NCI-H187 (cell line): ENCODE data around the gene USP17L18.
"Not testable (repeated sequence)": the region's sequence is repeated elsewhere in the genome, so short reads cannot be mapped to it uniquely, and the experiment has no call there.

Experiments
- DNase-seq, 2 experiments: peaks; one replicate each; lab custom pipeline; 2025; lab: John Stamatoyannopoulos, UW

Gene USP17L18, protein sequence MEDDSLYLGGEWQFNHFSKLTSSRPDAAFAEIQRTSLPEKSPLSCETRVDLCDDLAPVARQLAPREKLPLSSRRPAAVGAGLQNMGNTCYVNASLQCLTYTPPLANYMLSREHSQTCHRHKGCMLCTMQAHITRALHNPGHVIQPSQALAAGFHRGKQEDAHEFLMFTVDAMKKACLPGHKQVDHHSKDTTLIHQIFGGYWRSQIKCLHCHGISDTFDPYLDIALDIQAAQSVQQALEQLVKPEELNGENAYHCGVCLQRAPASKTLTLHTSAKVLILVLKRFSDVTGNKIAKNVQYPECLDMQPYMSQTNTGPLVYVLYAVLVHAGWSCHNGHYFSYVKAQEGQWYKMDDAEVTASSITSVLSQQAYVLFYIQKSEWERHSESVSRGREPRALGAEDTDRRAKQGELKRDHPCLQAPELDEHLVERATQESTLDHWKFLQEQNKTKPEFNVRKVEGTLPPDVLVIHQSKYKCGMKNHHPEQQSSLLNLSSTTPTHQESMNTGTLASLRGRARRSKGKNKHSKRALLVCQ

DNA sequence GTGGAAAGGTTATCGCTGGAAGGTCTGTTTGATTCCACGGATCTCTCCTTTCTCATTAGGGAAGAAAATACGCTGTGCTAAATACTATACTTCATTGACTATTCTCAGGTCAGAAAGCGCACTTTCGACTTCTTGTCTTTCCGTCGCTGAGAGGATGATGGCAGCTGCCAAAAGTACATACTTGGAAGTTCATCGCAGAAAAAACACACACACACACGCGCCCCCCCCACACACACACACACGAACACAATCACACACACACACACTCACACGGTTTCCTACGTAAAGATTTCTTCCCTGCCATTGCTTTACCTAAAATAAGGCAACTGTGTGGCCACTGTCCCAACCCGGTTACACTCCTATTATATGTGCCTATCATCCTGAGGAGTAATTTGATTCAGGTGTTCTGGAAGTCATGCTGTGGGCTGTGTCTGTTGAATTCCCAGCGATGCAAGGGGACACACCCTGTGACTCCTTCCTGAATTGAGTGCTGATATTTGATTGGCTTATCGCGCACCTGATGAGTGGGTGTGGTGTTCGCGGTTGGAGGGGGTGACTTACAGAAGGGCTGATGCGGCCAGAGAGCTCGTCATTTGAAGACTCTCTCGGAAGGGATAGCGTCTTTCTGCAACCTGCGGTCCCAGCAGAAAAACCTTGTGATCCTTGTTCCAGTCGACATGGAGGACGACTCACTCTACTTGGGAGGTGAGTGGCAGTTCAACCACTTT is at the start of gene USP17L18:
USP17L18 (plus strand) TSS at position 678 of the 728 bp plus-strand sequence; CDS start at position 678, 0 bp downstream.
- DNase-seq, result not testable (repeated sequence)

DNA sequence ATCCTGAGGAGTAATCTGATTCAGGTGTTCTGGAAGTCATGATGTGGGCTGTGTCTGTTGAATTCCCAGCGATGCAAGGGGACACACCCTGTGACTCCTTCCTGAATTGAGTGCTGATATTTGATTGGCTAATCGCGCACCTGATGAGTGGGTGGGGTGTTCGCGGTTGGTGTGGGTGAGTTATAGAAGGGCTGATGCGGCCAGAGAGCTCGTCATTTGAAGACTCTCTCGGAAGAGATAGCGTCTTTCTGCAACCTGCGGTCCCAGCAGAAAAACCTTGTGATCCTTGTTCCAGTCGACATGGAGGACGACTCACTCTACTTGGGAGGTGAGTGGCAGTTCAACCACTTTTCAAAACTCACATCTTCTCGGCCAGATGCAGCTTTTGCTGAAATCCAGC is 38.1 kb upstream of the USP17L18 start, which contains the start of gene USP17L10:
USP17L10 (plus strand) TSS at position 301 of the 400 bp plus-strand sequence; CDS start at position 301, 0 bp downstream.
- not testable (repeated sequence) for DNase-seq

DNA sequence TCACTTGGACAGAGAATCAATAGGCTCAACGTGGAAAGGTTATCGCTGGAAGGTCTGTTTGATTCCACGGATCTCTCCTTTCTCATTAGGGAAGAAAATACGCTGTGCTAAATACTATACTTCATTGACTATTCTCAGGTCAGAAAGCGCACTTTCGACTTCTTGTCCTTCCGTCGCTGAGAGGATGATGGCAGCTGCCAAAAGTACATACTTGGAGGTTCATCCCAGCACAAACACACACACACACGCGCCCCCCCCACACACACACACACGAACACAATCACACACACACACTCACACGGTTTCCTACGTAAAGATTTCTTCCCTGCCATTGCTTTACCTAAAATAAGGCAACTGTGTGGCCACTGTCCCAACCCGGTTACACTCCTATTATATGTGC is 33.7 kb upstream of the USP17L18 start:
- DNase-seq, result not testable (repeated sequence)

DNA sequence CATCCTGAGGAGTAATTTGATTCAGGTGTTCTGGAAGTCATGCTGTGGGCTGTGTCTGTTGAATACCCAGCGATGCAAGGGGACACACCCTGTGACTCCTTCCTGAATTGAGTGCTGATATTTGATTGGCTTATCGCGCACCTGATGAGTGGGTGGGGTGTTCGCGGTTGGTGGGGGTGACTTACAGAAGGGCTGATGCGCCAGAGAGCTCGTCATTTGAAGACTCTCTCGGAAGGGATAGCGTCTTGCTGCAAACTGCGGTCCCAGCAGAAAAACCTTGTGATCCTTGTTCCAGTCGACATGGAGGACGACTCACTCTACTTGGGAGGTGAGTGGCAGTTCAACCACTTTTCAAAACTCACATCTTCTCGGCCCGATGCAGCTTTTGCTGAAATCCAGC is 33.3 kb upstream of the USP17L18 start, which contains the start of gene USP17L11:
USP17L11 (plus strand) TSS at position 301 of the 400 bp plus-strand sequence; CDS start at position 301, 0 bp downstream.
- not testable (repeated sequence) for DNase-seq

DNA sequence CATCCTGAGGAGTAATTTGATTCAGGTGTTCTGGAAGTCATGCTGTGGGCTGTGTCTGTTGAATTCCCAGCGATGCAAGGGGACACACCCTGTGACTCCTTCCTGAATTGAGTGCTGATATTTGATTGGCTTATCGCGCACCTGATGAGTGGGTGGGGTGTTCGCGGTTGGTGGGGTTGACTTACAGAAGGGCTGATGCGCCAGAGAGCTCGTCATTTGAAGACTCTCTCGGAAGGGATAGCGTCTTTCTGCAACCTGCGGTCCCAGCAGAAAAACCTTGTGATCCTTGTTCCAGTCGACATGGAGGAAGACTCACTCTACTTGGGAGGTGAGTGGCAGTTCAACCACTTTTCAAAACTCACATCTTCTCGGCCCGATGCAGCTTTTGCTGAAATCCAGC is 28.6 kb upstream of the USP17L18 start, which contains the start of gene USP17L12:
USP17L12 (plus strand) TSS at position 301 of the 400 bp plus-strand sequence; CDS start at position 301, 0 bp downstream.
- DNase-seq, result not testable (repeated sequence)

DNA sequence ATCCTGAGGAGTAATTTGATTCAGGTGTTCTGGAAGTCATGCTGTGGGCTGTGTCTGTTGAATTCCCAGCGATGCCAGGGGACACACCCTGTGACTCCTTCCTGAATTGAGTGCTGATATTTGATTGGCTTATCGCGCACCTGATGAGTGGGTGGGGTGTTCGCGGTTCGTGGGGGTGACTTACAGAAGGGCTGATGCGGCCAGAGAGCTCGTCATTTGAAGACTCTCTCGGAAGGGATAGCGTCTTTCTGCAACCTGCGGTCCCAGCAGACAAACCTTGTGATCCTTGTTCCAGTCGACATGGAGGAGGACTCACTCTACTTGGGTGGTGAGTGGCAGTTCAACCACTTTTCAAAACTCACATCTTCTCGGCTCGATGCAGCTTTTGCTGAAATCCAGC is 23.8 kb upstream of the USP17L18 start, which contains the start of gene USP17L13:
USP17L13 (plus strand) TSS at position 301 of the 400 bp plus-strand sequence; CDS start at position 301, 0 bp downstream.
- not testable (repeated sequence) for DNase-seq

DNA sequence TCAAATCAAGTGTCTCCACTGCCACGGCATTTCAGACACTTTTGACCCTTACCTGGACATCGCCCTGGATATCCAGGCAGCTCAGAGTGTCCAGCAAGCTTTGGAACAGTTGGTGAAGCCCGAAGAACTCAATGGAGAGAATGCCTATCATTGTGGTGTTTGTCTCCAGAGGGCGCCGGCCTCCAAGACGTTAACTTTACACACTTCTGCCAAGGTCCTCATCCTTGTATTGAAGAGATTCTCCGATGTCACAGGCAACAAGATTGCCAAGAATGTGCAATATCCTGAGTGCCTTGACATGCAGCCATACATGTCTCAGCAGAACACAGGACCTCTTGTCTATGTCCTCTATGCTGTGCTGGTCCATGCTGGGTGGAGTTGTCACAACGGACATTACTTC is 18.2 kb upstream of the USP17L18 start:
- DNase-seq, result not testable (repeated sequence)

DNA sequence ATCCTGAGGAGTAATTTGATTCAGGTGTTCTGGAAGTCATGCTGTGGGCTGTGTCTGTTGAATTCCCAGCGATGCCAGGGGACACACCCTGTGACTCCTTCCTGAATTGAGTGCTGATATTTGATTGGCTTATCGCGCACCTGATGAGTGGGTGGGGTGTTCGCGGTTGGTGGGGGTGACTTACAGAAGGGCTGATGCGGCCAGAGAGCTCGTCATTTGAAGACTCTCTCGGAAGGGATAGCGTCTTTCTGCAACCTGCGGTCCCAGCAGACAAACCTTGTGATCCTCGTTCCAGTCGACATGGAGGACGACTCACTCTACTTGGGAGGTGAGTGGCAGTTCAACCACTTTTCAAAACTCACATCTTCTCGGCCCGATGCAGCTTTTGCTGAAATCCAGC is 14.3 kb upstream of the USP17L18 start, which contains the start of gene USP17L15:
USP17L15 (plus strand) TSS at position 301 of the 400 bp plus-strand sequence; CDS start at position 301, 0 bp downstream.
- not testable (repeated sequence) for DNase-seq

DNA sequence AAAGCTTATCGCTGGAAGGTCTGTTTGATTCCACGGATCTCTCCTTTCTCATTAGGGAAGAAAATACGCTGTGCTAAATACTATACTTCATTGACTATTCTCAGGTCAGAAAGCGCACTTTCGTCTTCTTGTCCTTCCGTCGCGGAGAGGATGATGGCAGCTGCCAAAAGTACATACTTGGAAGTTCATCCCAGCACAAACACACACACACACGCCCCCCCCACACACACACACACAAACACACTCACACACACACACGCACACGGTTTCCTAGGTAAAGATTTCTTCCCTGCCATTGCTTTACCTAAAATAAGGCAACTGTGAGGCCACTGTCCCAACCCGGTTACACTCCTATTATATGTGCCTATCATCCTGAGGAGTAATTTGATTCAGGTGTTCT is 10.0 kb upstream of the USP17L18 start:
- not testable (repeated sequence) for DNase-seq

DNA sequence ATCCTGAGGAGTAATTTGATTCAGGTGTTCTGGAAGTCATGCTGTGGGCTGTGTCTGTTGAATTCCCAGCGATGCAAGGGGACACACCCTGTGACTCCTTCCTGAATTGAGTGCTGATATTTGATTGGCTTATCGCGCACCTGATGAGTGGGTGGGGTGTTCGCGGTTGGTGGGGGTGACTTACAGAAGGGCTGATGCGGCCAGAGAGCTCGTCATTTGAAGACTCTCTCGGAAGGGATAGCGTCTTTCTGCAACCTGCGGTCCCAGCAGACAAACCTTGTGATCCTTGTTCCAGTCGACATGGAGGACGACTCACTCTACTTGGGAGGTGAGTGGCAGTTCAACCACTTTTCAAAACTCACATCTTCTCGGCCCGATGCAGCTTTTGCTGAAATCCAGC is 4.9 kb upstream of the USP17L18 start, which contains the start of gene USP17L17:
USP17L17 (plus strand) TSS at position 301 of the 400 bp plus-strand sequence; CDS start at position 301, 0 bp downstream.
- DNase-seq, result not testable (repeated sequence)

DNA sequence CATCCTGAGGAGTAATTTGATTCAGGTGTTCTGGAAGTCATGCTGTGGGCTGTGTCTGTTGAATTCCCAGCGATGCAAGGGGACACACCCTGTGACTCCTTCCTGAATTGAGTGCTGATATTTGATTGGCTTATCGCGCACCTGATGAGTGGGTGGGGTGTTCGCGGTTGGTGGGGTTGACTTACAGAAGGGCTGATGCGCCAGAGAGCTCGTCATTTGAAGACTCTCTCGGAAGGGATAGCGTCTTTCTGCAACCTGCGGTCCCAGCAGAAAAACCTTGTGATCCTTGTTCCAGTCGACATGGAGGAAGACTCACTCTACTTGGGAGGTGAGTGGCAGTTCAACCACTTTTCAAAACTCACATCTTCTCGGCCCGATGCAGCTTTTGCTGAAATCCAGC is 4.6 kb downstream of the USP17L18 start, which contains the start of gene USP17L19:
USP17L19 (plus strand) TSS at position 301 of the 400 bp plus-strand sequence; CDS start at position 301, 0 bp downstream.
- not testable (repeated sequence) for DNase-seq

DNA sequence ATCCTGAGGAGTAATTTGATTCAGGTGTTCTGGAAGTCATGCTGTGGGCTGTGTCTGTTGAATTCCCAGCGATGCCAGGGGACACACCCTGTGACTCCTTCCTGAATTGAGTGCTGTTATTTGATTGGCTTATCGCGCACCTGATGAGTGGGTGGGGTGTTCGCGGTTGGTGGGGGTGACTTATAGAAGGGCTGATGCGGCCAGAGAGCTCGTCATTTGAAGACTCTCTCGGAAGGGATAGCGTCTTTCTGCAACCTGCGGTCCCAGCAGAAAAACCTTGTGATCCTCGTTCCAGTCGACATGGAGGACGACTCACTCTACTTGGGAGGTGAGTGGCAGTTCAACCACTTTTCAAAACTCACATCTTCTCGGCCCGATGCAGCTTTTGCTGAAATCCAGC is 9.4 kb downstream of the USP17L18 start, which contains the start of gene USP17L20:
USP17L20 (plus strand) TSS at position 301 of the 400 bp plus-strand sequence; CDS start at position 301, 0 bp downstream.
- DNase-seq, result not testable (repeated sequence)

DNA sequence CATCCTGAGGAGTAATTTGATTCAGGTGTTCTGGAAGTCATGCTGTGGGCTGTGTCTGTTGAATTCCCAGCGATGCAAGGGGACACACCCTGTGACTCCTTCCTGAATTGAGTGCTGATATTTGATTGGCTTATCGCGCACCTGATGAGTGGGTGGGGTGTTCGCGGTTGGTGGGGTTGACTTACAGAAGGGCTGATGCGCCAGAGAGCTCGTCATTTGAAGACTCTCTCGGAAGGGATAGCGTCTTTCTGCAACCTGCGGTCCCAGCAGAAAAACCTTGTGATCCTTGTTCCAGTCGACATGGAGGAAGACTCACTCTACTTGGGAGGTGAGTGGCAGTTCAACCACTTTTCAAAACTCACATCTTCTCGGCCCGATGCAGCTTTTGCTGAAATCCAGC is 14.1 kb downstream of the USP17L18 start, which contains the start of gene USP17L21:
USP17L21 (plus strand) TSS at position 301 of the 400 bp plus-strand sequence; CDS start at position 301, 0 bp downstream.
- not testable (repeated sequence) for DNase-seq

DNA sequence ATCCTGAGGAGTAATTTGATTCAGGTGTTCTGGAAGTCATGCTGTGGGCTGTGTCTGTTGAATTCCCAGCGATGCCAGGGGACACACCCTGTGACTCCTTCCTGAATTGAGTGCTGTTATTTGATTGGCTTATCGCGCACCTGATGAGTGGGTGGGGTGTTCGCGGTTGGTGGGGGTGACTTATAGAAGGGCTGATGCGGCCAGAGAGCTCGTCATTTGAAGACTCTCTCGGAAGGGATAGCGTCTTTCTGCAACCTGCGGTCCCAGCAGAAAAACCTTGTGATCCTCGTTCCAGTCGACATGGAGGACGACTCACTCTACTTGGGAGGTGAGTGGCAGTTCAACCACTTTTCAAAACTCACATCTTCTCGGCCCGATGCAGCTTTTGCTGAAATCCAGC is 18.9 kb downstream of the USP17L18 start, which contains the start of gene USP17L22:
USP17L22 (plus strand) TSS at position 301 of the 400 bp plus-strand sequence; CDS start at position 301, 0 bp downstream.
- not testable (repeated sequence) for DNase-seq

DNA sequence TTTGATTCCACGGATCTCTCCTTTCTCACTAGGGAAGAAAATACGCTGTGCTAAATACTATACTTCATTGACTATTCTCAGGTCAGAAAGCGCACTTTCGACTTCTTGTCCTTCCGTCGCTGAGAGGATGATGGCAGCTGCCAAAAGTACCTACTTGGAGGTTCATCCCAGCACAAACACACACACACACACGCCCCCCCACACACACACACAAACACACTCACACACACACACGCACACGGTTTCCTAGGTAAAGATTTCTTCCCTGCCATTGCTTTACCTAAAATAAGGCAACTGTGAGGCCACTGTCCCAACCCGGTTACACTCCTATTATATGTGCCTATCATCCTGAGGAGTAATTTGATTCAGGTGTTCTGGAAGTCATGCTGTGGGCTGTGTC is 23.3 kb downstream of the USP17L18 start:
- not testable (repeated sequence) for DNase-seq
